DMS153 treated with DMSO at 0.1 percent for 48 hours (cell line): Measurements from ENCODE around the gene TCF4.

Source experiments
- DNase-seq: peaks from one replicate; lab custom pipeline; 2025; ENCODE audit not compliant: unreplicated experiment; lab: John Stamatoyannopoulos, UW

The TCF4 gene

DNA sequence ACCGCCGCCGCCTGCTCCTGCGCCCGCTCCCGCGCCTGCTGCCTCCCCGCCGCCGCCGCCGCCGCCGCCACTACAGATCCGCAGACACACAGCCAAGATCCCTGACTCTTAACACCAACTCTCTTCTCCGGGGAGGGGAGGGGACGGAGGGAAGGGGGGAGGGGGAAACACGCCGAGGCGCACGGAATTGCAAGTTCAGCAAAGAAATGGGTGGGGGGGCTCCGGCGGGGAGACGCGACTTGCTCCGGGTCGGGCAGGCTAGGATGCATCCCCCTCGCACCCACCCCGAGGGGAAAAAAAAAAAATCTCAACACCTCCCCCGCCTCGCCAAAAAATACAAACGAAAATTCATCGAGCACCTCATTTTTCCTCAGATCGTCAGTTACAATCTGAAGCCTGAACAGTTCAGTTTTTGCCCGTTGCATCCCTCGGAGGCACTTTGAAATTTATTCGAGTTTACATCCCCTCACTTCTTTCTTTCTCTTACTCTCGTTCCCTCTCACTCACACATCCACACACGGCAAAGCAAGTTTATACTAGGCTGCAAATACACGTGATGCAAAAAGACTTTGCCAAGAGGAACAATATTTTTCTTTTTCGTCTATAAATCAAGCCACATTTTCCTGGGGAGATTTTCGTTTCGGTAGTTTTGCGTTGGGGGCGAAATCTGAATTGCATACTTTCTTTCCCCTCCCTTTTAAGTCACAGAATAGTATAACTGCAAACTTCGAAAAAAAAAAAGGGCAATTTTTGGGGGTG lies at the start of gene TCF4:
TSS of gene TCF4 (minus strand) at position 82 of the 759 bp plus-strand sequence. CDS start 1,076 bp downstream, outside the sequence.
- peak; percentile 20 for DNase-seq

DNA sequence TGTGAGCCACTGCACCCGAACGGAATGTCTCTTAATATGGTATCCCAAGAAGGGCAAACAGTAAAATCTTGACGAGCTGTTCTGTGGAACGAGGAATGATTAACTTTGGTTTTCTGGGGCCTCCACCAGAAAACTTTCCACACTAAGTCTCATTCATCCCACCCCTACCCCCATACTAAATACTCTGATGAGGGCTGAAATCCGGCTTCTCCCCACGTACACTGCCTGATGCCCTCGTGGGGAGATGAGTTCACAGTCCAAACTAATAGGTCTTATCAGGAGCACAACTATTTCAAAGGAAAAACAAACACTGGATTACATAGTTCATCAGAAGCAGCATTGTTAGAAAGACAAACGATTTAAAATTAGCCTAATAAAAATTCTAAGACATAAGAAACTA lies 49.2 kb upstream of the TCF4 start:
- DNase-seq: no peak

DNA sequence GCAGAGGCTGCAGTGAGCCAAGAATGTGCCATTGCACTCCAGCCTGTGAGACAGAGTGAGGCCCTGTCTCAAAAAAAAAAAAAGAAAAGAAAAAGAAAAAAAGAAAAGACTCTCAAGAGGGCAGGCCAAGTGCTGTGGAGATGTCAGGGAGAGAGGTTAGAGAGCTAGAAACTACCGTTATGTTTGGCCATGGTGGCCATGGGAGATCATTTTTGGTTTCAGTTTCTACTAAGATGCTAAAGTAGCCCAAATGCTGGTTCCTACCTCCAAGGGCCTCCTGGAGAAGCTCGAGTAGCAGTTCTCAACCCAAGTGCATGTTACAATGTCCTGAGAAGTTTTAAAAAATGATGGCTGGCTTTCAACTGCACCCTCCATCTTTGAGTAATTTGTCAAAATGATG lies 47.4 kb upstream of the TCF4 start:
- DNase-seq: no peak

DNA sequence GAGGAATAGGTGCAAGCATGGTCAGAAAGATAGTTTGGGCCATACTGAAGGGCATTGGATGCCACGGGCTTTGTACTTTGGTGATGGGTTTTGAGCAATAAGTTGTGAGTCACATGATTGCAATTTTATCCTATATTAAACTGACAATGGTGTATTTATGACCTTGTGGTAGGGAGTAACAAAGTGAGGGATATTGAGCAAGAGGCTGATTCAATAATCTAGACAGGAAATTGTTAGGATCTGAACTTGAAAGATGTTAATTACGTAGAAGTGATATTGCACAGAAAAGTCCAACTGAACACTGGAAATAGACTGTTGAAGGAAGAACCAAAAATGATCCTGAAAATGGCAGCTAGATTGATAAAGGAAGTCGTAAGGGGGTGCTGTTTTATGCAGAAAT lies 46.6 kb upstream of the TCF4 start:
- no peak for DNase-seq

DNA sequence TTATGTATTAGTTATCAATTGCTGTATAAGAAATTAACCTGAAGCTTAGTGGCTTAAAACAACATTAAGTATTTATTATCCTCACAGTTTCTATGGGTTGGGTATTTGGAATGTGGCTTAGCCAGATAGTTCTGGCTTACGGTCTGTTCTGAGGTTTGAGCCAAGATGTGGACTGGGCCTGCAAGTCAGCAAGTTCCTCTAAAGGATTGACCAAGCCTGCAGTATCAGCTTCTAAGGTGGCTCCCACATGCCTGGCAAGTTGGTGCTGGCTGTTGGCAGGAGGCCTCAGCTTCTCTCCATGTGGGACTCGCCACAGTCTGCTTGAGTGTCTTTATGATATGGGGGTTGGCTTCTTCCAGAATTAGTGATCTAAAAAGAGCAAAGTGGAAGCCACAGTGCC lies 45.0 kb upstream of the TCF4 start:
- no peak for DNase-seq

DNA sequence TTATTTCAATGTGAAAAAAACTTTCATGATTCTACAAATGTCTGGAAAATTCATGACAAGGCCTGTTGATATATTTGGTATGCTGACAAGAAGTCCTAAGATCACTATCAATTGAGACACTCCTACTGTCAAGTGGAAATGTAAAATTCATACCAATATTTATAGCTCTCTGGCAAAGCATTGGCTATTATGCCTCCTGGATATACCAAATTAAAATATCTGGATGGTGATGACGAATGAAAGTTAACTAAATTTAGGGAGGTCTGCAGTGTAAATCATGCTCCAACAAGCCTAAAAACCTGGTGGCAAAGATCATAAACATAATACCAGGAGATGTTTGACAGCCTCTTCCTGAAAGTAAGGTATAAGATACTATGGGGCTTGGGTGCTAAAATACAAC lies 41.1 kb upstream of the TCF4 start:
- DNase-seq: no peak

DNA sequence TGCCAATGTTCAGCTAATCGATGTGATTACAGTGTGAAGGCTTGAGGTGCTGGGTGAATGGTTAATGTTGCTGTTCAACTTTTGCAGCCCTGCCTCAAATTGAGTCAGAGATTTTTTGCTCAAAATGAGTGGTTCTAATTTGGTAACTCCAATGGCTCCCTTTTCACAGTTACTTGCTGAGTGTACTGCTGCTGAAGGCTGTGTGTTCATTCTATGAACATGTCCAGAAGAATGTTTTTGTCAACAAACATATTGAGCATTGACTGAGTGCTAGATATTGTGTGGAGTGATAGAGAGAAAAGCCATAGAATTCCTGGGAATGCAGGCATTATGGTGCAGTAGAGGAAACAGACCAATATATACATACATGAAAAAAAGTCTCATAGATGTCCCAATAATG lies 39.0 kb upstream of the TCF4 start:
- DNase-seq: no peak

DNA sequence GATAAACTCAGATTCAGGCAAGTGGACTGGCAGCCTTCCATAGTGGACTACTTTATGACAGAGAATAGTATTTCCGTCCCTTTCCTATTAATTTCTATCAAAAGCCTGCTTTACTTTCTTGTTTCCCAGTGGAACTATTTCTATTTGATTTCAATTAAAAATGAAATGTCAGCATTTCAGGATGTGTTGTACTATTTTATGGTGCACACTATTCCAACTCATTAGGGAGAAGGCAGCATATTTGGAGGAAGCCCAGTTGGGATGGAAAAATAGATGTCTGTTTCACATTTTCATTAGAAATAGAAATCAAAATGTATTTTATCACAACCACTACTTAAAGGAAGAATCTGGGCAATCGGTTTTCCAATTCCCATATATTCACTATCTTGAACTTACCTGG lies 37.9 kb upstream of the TCF4 start:
- no peak for DNase-seq

DNA sequence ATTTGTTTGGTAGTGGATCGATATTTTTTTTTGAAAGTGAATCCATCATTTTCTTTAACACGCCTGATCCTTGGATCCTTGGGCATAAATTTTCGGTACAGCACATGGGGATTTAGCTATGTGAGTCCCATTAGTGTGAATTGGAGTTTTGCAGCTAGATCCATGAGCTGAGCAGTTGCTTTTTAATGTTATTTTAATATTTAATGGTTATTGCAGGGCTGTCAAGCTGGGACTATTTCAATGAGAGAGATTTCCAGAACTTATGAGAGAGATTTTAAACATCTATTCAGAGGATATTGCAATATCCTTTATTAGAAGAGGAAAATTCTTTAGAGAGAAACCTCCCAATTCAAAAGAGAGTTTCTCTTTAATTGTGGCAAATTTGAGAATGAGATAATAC lies 35.6 kb upstream of the TCF4 start:
- no peak for DNase-seq

DNA sequence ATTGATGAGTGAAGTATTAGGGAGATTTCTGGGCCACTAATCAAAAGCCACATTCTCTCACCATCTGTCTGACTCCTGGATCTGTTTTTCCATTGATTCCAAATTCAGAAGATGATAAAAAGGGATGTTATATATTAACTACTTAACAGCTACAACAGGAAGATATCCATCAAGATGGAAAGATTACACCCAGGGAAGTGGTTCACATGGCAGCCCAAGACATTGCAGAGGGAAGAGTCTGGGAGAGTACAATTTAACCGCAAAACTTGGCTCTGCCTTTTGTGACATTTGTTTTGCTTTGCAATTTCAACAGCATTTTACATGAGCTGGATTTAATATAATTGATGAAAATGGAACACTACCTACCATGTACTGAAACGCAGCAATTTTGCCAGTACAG lies 22.5 kb upstream of the TCF4 start:
- DNase-seq: no peak

DNA sequence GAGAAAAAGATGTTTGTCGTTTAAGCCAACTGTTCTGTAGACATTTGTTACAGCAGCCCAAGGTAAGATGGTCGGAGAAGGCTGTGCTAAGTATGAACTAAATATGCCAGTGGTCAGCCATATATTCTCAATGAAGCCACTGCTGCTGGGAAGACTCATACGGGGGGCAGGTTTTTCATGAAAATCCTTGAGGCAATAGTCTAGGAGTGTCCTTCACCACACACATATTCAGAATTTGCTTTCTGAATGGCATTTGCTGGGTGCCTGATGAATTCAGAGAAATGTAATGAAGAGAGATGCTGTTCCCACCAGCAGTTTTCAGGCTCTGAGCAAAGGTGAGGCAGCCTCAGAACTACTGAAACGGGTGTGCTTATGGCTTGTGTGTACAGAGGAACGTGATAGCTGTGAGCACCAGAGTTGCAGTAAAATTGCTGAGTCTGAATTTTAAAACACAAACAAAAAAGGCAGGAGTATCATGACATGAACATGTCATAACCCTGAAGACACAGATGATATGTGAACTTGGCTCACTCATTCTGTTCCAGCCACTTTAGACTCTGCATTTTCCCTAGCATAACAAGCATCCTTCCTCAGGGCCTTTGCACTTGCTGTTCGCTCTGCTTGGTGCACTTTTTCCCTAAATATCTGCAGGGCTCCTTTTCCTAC lies 21.3 kb upstream of the TCF4 start:
- no peak for DNase-seq

DNA sequence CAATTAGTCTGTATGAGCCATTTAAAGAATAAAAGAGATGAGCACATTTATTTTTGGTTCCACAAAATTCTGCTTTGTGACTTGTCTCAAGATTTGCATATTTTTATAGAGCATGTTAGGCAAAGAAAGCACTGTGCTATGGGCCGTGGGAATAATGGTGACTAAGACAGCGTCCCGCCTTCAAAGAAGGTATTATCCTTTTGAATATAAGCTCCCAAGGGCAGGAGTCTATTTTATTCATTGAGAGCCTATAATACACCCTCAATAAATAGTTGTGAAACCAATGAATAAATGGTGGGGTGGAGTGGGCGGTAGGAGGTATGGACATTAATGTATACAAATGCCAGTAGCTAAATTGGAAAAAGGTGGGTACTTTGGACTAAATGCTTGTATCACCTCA lies 20.5 kb upstream of the TCF4 start:
- no peak for DNase-seq

DNA sequence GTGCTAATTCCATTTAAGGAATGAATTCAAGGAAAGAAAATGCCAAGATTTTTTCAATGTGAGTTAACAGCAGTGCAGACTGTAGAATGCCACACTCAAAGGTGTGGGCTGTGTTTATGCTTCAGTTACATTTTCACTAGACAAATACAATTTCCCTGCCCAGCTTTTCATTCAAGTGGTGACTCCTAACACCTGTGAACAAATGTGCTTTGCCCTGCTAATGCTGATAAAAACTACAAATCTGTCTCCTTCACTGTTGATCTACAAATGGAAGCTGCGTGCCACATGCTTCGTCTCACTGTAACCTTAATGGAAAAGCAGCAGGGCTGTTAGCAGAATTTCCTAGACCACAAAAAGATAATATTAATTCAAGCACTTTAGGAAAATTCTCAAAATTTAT lies 19.8 kb upstream of the TCF4 start:
- DNase-seq: no peak

DNA sequence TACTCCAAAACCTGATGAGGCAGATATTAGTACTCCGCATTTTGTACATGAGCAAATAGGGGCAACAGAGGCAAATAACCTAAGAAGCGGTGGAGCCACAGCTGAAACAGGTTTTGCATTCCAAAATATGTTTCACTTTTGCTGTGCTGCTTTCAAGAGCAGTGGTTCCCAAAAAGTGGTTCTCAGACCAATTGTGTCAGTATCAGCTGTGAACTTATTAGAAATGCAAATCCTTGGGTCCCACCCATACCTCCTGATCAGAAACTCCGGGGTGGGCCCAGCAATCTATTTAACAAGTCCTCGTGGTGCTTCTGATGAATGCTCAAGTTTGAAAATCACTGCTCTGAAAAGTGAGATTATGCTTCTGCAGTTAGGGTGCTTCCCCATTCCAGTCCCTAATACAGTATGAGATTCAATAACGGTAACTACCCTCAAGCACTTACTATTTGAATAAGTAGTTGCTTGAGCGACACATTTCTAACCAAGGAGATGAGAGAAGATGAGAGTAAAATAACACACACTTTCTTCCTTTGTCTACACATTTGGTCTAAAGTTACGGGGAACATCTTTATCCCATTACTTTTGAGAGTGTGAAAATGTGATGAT lies 17.8 kb upstream of the TCF4 start:
- no peak for DNase-seq

DNA sequence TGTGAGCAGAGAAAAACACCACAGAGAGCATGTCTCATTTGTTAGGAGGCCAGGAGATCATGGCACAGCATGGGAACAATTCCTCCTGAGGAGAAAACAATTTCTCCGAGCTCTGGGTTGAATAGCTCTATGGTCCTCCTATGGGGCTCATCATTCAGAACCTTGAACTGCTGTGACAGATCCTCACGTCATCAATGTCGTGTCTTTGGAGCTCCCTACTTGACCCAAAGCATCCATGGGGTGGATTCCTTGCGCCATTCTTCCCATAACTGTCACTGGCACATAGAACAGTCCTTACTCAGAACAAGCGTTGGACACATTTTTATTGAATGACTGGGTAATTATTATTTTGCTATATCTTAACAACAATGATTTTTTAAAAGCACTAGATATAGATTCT lies 15.8 kb upstream of the TCF4 start:
- no peak for DNase-seq

DNA sequence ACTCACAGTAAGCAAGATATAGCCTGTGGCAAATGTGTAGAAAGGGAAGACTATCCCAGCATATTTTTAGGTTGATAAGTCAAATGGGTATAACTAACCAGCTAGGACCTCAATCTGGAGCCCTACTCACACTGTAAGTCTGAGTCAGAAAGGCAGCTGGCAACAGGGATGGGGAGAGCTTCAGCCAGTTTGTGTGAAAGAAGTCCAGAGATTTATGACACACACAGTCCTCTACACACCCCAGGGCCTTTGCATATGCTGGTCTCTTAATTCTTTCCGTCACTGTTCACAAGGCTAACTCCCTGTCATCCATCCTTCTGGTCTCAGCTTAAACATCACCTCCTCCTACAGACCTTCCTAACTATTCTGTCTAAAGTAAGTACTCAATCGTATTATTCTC lies 5.9 kb upstream of the TCF4 start:
- DNase-seq: no peak

DNA sequence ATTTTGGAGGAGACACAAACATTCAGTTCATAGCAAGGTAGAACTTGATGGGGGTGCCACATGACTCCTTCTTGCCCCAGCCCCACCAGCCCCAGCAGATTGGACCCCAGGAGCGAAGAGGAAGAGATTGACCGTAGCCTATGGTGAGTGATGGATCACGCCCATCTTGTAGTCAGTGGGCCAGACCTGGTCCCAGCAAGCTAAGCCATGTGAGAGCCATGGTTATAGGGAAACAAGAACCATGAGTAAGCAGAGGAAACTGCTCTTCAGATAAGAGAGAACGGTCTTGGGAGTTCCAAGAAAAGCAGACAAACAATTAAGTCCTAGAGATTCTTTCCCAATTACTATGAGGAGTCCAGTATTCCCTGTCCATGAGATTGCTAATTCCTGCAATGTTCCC lies 4.6 kb upstream of the TCF4 start:
- no peak for DNase-seq

DNA sequence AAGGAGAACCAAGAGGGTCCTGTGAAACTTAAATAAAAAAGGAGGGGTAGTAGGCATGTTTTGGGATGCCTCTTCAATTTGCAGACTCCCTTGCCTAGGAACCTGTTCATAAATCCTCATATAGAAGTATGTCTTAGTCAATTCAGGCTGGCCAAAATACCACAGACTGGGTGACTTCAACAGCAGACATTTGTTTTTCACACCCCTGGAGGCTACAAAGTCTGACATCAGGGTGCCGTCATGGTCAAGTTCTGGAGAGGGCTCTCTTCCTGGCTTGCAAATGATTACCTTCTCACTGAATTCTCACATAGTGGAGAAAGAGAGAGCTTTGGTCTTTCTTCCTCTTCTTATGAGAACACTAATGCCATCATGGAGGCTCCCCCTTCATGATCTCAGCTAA lies 4.1 kb upstream of the TCF4 start:
- DNase-seq: no peak

DNA sequence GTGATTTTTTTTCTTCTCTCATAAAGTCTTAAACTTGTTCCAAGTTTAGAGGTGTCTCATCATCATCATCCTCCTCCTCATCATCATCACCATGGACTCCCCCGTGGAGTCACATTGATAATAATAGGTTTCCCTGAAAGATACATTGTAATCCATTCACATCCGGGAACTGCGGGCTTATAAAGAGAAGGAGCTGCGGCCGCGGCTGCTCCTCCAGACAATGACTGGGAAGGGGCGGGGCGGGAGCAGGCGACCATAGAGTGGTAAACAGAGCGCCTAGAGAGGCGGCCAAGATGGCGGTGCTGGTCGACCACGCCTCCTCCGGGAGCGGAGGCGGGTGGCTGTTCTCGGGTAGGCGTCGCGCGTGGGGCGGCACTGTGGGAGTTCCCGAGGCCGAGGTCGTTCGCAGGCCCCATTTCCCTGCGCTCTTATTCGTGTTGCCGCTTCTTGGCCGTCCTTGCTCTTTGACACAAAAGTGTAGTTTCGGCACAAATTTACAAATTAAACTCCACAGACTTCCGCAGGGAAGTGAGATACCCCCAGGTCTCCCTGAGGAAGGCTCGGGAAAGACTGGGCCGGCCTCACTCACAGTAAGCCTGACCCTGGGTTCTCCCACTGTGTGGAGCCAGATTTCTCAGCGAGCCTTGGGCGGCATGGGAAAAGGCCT lies 1.8 kb upstream of the TCF4 start:
- DNase-seq: peak; percentile 80

DNA sequence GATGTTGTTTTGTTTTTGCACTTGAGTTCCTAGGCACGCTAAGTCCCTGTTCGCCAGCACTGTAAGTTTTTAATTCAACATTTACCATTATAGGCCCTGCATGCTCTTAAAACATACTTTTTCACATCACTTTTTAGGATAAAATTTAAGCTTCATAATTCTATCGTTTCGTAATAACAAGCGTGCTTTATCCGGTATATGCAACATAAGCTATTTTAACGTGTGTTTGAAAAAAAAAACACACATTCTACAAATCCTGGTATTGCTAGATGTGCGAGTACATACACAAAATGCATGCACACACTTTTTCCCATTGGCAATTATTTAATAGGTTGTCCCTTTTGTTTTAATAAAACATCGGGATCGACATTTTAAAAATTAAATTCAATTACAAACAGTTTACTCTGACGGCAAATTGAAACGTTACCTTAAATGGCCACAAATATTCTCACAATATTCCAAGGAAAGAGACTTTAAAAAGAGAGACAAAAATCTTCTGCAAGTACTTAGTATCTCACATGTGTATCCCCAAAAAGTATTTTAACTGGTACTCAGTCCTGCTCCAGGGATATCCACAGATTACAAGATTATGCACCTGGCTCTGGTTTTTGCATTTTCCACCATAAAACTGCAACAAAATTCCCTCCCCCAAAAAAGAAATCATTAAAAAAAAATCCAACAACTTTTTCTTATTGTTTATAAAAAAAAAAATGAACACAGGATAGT lies 1.0 kb upstream of the TCF4 start:
- DNase-seq: peak; percentile 77

DNA sequence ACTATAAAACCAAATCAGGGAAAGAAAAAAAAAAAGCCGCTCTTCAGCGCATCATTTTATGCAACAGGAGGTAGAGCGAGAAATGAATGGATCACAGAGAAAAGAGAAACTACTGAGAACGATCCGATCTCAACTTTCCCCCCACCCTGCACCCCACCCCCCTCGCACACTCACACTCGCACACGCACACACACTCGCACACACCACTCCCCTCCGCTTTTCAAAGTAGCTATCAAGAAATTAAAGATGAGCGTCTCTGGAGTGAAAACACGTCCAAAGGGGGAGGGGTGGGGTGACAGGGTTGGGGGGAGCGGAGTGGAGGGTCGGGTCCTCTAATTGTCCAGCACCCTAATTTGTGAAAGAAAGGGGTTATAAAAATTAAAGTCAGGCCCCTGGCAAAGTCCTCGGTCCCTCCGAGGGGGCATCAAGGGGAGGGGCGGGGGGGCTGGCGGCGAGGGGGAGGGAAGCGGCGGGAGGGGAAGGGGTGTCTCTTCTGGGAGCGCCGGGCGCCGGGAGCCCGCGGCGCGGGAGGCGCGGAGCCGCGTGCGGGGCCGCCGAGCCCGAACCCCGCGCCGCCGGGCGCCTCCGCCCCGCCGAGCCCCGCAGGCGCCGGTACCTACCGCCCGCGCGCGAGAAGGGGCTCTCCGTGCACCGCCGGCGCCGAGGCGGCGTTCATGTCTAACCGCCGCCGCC lies 428 bp downstream of the TCF4 start:
- peak; percentile 9 for DNase-seq
